ENCODE data around the gene IFNLR1. TPM values are rescaled to one million over a fixed set of nuclear protein-coding genes. Genes with fewer than 3 reads are reported as not detected.

Gene IFNLR1
- total RNA-seq, 4 donors from 2014 or later: 2.6 to 37.4 (median 12.7) TPM

GRCh38 chr1:24190983-24191461 lies 3.9 kb upstream of the IFNLR1 start:
- peaks cover 9 to 21% (median 17%) of the 10 kb centered on the region in 4 donors for H3K4me1 ChIP-seq
- H3K9me3 ChIP-seq: no peaks in the 10 kb centered on the region
- DNase-seq: no peak
- no peaks in the 10 kb centered on the region for H3K36me3 ChIP-seq
- peak overlapping the region in 3 of 4 donors; percentile 36 to 69 (median 48) for H3K27ac ChIP-seq
- 81 to 84% methylated on average over 3 of the region's 3 CpGs for WGBS, 2 donors (ENCODE audit: low coverage in 1 of 2)
- H3K4me3 ChIP-seq: no peak overlapping the region
- H3K27me3 ChIP-seq: peaks cover 27% of the 10 kb centered on the region
- in situ Hi-C loops (cut with MboI; ENCODE audit: low pct_ligation_motif_present in 1 of 4, low pct_unique_long_range_greater_than_20kb in 1 of 4, low sequenced_read_pairs in 3 of 4) (no loop called here), intact Hi-C loops (cut with DNase I; ENCODE audit: low total_unique reads) (no loop called here)
- TF ChIP-seq POLR2AphosphoS5 (IDR thresholded peaks at IDR 0.05): peak in 1 of 3 donors; percentile 11
- TF ChIP-seq CTCF (IDR thresholded peaks at IDR 0.05): no peak

GRCh38 chr1:24189528-24189927 lies 2.4 kb upstream of the IFNLR1 start:
- peaks cover 27% of the 10 kb centered on the region for H3K27me3 ChIP-seq
- 65 to 83% methylated on average over 1 to 7 of the region's 7 CpGs for whole genome bisulfite sequencing, 2 donors (ENCODE audit: low coverage in 1 of 2)
- H3K4me3 ChIP-seq: no peak overlapping the region
- in situ Hi-C loops (cut with MboI; ENCODE audit: low pct_ligation_motif_present in 1 of 4, low pct_unique_long_range_greater_than_20kb in 1 of 4, low sequenced_read_pairs in 3 of 4) (no loop called here), intact Hi-C loops (cut with DNase I; ENCODE audit: low total_unique reads) (no loop called here)
- TF ChIP-seq POLR2A (IDR thresholded peaks at IDR 0.05) (peak; percentile 5), POLR2AphosphoS5 (IDR thresholded peaks at IDR 0.05) (no peak), EP300 (IDR thresholded peaks at IDR 0.05; ENCODE audit: low read depth) (no peak), CTCF (IDR thresholded peaks at IDR 0.05) (no peak)
- no peaks in the 10 kb centered on the region for H3K36me3 ChIP-seq
- peak overlapping the region in 2 of 4 donors; percentile 48 to 69 for H3K27ac ChIP-seq
- DNase-seq: peak; percentile 65
- peaks cover 10 to 21% (median 17%) of the 10 kb centered on the region in 4 donors for H3K4me1 ChIP-seq
- H3K9me3 ChIP-seq: no peaks in the 10 kb centered on the region

- 53% methylated on average over 8 of the region's 8 CpGs; no CpG with 5 or more reads in 1 of the 2 donors for WGBS, 2 donors (ENCODE audit: low coverage in 1 of 2)
- Histone ChIP-seq H3K27me3 (peaks cover 22% of the 10 kb centered on the region), H3K4me3 (peak overlapping the region; percentile 29 to 54 (median 50)), H3K9me3 (no peaks in the 10 kb centered on the region), H3K36me3 (no peaks in the 10 kb centered on the region), H3K4me1 (peaks cover 6 to 17% (median 12%) of the 10 kb centered on the region in 4 donors), H3K27ac (peak overlapping the region; percentile 48 to 72 (median 59))
- TF ChIP-seq POLR2AphosphoS5 (IDR thresholded peaks at IDR 0.05): no peak
- TF ChIP-seq POLR2A (IDR thresholded peaks at IDR 0.05): no peak
- no peak for TF ChIP-seq EP300 (IDR thresholded peaks at IDR 0.05; ENCODE audit: low read depth)
- TF ChIP-seq CTCF (IDR thresholded peaks at IDR 0.05): no peak
- DNase-seq: no peak
- intact Hi-C loops (cut with DNase I; ENCODE audit: low total_unique reads): no loop called here
- in situ Hi-C loops (cut with MboI; ENCODE audit: low pct_ligation_motif_present in 1 of 4, low pct_unique_long_range_greater_than_20kb in 1 of 4, low sequenced_read_pairs in 3 of 4): no loop called here
These were observed 437 bp downstream of the IFNLR1 start for GRCh38 chr1:24186711-24186992.

GRCh38 chr1:24186031-24186710 lies 918 bp downstream of the IFNLR1 start:
- TF ChIP-seq CTCF (IDR thresholded peaks at IDR 0.05) (no peak), EP300 (IDR thresholded peaks at IDR 0.05; ENCODE audit: low read depth) (no peak)
- intact Hi-C loops (cut with DNase I; ENCODE audit: low total_unique reads) (no loop called here), in situ Hi-C loops (cut with MboI; ENCODE audit: low pct_ligation_motif_present in 1 of 4, low pct_unique_long_range_greater_than_20kb in 1 of 4, low sequenced_read_pairs in 3 of 4) (no loop called here)
- H3K36me3 ChIP-seq: no peaks in the 10 kb centered on the region
- no peaks in the 10 kb centered on the region for H3K9me3 ChIP-seq
- H3K27ac ChIP-seq: peak overlapping the region; percentile 48 to 72 (median 59)
- H3K4me1 ChIP-seq: peaks cover 4 to 17% (median 12%) of the 10 kb centered on the region in 4 donors
- peaks cover 22% of the 10 kb centered on the region for H3K27me3 ChIP-seq
- 45 to 61% methylated on average over 7 to 13 of the region's 13 CpGs for WGBS, 2 donors (ENCODE audit: low coverage in 1 of 2)
- no peak for DNase-seq
- H3K4me3 ChIP-seq: peak overlapping the region in 3 of 4 donors; percentile 49 to 54 (median 51)

Data from transverse colon (tissue), 4 donors.